ENCODE measurements around the gene ST3GAL5.

DNA sequence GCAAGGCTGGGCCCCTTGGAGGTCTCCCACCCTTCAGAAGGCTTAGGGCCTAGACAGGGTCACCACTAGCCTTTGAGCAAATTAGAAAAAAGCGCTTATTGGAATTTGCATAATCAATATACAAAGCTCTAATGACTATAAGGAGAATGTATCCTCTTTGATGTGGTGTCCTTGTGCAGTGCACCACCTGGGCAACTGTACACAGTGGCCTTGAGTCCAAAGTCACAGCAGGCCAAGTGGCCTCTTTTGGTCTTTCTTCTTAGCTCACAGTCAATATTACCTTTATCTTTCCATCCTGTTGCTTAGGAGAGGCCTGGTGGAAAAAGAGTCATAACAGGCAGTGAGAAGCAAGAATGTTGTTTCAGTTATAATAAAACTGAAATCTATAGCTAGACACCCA is 19.7 kb upstream of the ST3GAL5 start:
- TF ChIP-seq YY1 (IDR thresholded peaks at IDR 0.05; ENCODE audit: insufficient read depth, insufficient read length) = no peak
- no peak for TF ChIP-seq SUZ12 (IDR thresholded peaks at IDR 0.05; ENCODE audit: extremely low read depth, insufficient read depth, insufficient read length)
- no peak for TF ChIP-seq ZNF274 (IDR thresholded peaks at IDR 0.05; ENCODE audit: low read depth, low read length)
